SU-DHL-6 (cell line): ENCODE results near the gene TPO.

Experiments used
- CTCF ChIP-seq: fragments of 200-600 bp; sonication (generic); IDR thresholded peaks from one replicate; pipeline ENCODE4 v1.5.1; 2017; ENCODE audit warnings: antibody characterized with exemption, mild to moderate bottlenecking, low read length, moderate library complexity; ENCODE audit not compliant: insufficient read depth, poor library complexity, severe bottlenecking
- EZH2phosphoT487 ChIP-seq: fragments of 200-600 bp; sonication (generic), shearing (Covaris generic); conservative IDR thresholded peaks from 2 replicates; pipeline ENCODE4 v1.6.1; 2018; ENCODE audit warnings: mild to moderate bottlenecking, antibody characterized with exemption, low read length, moderate library complexity, mixed read lengths

GRCh38 chr2:1367601-1368000 lies 45.7 kb upstream of the TPO start:
- TF ChIP-seq CTCF (no peak), EZH2phosphoT487 (no peak)
